GM18870 (cell line): Measurements from ENCODE around the gene ACACB.
"Not testable (repeated sequence)": the region's sequence is repeated elsewhere in the genome, so short reads cannot be mapped to it uniquely, and the experiment has no call there.

Experiments used
- ATAC-seq: cut with Tn5 transposase; IDR thresholded peaks from one replicate; pipeline ENCODE4 v1.9.1; 2021; ENCODE audit warnings: moderate library complexity; ENCODE audit not compliant: unreplicated experiment

ACACB gene

GRCh38 chr12:109139360-109139759 lies 23.0 kb downstream of the ACACB start:
- ATAC-seq = no peak

DNA sequence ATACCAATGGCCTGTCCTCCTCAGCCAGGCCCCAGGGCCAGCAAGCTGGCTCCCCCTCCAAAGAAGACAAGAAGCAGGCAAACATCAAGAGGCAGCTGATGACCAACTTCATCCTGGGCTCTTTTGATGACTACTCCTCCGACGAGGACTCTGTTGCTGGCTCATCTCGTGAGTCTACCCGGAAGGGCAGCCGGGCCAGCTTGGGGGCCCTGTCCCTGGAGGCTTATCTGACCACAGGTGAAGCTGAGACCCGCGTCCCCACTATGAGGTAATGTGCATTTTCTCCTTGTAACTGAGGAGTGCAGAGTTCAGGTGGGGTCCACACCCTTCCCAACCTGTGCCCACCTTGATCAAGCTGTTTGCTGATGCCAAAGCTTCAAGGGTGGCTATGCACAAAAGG lies 23.4 kb downstream of the ACACB start:
- no peak for ATAC-seq

DNA sequence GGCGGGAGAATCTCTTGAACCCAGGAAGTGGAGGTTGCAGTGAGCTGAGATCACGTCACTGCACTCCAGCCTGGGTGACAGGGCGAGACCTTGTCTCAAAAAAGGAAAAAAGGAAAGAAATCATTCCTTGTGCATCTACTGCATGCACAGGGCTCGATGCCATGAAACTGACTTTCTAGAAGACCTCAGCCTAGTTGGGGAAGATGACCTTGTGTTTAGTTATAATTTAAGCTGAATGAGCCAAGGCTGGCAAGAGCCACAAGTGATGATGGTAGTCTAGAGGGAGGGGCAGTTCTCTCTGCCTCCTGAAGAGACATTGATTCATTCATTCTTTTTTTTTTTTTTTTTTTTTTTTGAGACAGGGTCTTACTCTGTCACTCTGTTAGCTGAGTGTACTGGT lies 24.2 kb downstream of the ACACB start:
- no peak for ATAC-seq

- no peak for ATAC-seq
Measured at GRCh38 chr12:109144224-109144623, 27.8 kb downstream of the ACACB start.

- ATAC-seq = not testable (repeated sequence)
Measured at GRCh38 chr12:109147126-109147525, 30.7 kb downstream of the ACACB start.

DNA sequence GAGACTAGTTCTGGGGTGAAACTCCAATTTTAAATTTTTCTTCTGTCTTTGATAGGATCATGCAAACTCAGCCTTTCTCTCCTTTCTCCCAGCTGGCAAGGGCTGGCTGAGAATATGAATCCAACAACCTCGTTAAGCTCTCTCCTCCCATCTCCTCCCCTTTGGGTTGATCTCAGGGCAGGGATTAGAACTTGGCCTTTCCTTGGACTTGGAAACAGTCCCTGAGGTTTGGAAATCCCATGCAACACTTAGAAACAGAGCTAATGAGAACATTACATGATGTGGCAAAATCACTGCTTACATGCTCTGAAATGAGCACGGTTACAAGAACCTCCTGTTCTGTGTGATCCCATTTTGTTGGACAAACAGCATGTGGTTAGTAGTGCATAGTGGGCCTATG lies 31.6 kb downstream of the ACACB start:
- ATAC-seq = no peak

GRCh38 chr12:109150124-109150640 lies 33.8 kb downstream of the ACACB start:
- ATAC-seq = no peak

GRCh38 chr12:109151457-109151856 lies 35.1 kb downstream of the ACACB start:
- ATAC-seq = no peak

DNA sequence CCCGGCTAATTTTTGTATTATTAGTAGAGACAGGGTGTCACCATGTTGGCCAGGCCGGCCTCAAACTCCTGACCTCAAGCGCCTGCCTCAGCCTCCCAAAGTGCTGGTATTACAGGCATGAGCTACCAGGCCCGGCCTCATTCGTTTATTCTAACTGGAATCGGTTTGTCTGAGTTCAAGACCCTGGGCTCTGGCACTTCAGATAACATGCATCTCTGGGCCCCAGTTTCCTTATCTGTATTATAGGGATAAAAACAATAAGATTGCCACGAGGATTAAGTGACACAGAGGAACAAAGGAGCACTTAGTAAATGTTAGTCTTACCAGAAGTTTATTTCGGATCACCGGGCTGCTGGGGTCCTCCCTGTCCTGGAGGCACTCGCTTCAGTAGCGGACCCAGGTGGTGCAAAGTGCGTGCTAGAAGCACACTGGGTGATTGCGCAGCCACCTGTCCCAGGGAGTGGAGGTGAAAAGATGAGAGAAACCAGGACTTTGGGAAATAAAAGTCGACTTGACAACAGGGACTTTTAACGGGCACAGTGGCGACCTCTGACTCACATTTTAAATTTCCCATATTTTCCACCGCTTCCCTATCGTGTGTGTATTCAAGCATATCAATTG lies 37.5 kb downstream of the ACACB start:
- no peak for ATAC-seq

GRCh38 chr12:109154451-109155438 lies 38.4 kb downstream of the ACACB start:
- no peak for ATAC-seq

- no peak for ATAC-seq
Measured at GRCh38 chr12:109156036-109156435, 39.6 kb downstream of the ACACB start.

GRCh38 chr12:109156586-109156985 lies 40.2 kb downstream of the ACACB start:
- ATAC-seq = no peak

DNA sequence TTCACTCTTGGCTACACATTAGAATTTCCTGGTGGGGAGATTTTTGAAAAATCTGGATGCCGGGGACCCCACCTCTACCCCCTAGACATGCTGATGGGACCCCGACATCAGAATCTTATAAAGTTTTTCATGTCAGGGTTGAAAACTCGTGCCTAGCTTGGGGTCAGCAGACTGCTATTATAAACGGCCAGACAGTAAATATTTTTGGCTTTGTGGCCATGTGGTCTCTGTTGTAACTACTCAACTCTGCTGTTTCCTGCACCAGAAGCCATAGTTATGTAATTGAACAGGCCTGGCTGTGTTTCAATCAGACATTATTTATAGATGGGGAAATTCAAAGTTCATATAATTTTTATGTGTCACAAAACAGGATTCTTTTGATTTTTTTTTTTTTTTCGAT lies 41.6 kb downstream of the ACACB start:
- ATAC-seq = no peak

DNA sequence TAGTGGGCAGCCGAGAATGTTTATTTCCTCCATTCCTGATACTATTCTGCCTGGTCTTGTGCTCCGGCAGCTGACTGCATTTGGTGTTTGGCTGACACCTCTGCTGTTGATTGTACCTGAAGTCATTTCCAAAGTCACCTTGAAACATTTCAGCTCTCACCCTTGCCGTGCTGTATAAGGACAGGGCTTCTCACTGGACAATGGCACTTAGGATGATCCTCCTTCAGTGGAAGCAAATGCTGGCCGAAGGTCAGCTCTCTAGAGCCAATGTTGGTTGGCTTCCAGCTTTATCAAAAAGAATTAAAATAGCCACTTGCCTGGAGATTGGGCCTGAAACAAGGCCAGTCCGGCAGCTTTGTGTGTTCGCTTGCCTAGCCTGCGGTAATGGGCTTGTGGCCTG lies 44.0 kb downstream of the ACACB start:
- no peak for ATAC-seq

- no peak for ATAC-seq
Measured at GRCh38 chr12:109160873-109161272, 44.5 kb downstream of the ACACB start.

- no peak for ATAC-seq
Measured at GRCh38 chr12:109162551-109162950, 46.2 kb downstream of the ACACB start.

GRCh38 chr12:109163167-109163566 lies 46.8 kb downstream of the ACACB start:
- no peak for ATAC-seq

DNA sequence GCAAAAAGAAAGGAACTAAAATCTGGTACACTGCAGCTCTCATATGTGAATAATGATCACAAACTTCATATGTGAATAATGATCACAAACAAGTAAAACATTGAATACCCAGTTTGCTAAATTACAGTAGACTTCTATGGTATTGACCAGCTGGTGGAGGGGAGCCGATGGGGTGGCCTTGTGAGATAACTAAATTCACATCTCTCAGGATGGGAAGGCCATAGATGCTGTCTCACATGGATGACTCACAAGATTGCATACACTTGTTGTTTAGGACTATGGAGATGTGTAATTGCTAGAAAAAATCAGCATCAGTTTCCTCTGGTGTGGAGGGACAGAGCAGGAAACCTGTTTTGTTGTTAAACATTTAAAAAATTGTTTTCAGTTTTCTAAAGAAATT lies 49.2 kb downstream of the ACACB start:
- ATAC-seq = no peak

DNA sequence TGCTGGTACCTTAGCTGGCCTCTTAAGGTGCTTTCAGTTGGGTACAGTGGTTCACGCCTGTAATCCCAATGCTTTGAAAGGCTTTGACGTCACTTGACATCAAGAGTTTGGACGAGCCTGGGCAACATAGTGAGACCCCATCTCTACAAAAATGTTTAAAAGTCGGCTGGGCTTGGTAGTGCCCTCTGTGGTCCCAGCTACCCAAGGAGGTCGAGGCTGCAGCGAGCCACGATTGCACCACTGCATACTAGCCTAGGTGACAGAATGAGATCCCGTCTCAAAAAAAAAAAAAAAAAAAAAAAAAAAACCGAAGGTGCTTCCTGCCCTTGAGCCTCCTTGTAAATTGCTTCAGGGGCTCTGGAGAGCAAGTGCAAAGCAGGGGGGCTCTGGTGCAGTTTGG lies 50.0 kb downstream of the ACACB start:
- no peak for ATAC-seq

- no peak for ATAC-seq
Measured at GRCh38 chr12:109167781-109168180, 51.4 kb downstream of the ACACB start.

GRCh38 chr12:109169262-109169661 lies 52.9 kb downstream of the ACACB start:
- no peak for ATAC-seq

DNA sequence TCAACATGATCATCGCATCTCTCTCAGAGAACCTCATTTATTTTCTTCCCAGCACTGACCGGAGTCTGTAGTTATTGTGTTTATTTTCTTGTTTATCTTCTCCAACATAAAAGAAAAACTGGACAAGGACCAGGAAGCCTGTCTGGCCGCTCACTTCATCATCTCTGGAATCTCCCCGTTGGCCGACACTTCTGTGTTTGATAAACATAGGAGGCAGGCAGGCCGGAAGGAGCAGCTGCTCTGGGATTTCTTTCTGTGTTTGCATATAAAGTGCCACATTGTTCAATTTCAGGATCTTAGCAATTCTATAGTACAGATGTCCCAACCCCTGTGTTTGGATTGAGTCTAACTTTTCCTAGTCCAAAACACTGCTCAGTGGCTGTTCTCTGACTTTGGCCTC lies 53.3 kb downstream of the ACACB start:
- no peak for ATAC-seq
